ENCODE results near the gene SPART.
A peak's percentile ranks its signal among the peaks of the same experiment; 100 is the strongest.
"Not testable (repeated sequence)": the region's sequence is repeated elsewhere in the genome, so short reads cannot be mapped to it uniquely, and the experiment has no call there.

The SPART gene

DNA sequence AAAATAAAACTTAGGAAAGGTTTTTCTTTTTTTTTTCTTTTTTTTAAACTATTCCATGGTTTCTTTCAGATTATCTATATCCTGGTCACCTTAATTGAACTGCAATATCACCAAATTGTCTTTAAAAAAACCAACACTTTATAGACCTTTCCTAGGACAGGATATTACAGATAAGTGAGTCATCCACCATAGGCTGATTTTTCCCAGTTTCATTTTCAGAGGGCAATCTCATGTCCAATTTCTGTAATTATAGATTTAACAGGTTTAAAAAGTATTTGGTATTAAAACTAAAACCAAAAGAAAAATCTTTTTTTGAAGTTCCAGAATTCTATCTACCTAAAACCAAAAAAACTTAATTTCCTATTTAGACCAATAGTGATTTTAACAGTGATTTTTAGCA lies 13.2 kb downstream of the SPART start:
- H3K27ac ChIP-seq (ENCODE audit: low read length): no peak overlapping the region
- no peak overlapping the region for H3K4me3 ChIP-seq (ENCODE audit: low read length)
- peaks cover 32% of the 10 kb centered on the region for H3K36me3 ChIP-seq (ENCODE audit: insufficient read depth, low read depth, low read length)

DNA sequence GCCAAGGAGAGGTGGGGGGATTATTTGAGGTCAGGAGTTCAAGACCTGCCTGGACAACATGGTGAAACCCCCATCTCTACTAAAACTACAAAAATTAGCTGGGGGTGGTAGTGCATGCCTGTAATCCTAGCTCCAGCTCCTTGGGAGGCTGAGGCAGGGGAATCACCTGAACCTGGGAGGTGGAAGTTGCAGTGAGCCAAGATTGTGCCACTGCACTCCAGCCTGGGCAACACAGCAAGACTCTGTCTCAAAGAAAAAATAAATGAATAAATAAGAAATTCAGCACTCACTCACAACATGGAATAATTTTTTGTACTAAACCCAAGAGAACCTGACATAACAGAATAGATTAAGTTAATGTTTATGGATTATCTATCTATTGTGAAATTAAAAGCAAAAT lies 13.9 kb downstream of the SPART start:
- H3K4me3 ChIP-seq (ENCODE audit: low read length); H3K9me3 ChIP-seq (ENCODE audit: insufficient read depth, low read depth, low read length); H3K9ac ChIP-seq (ENCODE audit: low read depth, low read length); H3K27ac ChIP-seq (ENCODE audit: low read length); H3K4me1 ChIP-seq (ENCODE audit: insufficient read depth, low read length); H3K27me3 ChIP-seq (ENCODE audit: insufficient read depth, low read length): not testable (repeated sequence)
- H3K36me3 ChIP-seq (ENCODE audit: insufficient read depth, low read depth, low read length): peaks cover 35% of the 10 kb centered on the region

More for the DNA sequence above, 13.2 kb downstream of the SPART start:
- 0 out of 2 replicates have a peak, but pooled peaks cover 3% of the 10 kb centered on the region for H3K4me1 ChIP-seq (ENCODE audit: insufficient read depth, low read length)
- H3K27me3 ChIP-seq (ENCODE audit: insufficient read depth, low read length): no peaks in the 10 kb centered on the region
- H3K9me3 ChIP-seq (ENCODE audit: insufficient read depth, low read depth, low read length): no peaks in the 10 kb centered on the region
- no peak overlapping the region for H3K9ac ChIP-seq (ENCODE audit: low read depth, low read length)

DNA sequence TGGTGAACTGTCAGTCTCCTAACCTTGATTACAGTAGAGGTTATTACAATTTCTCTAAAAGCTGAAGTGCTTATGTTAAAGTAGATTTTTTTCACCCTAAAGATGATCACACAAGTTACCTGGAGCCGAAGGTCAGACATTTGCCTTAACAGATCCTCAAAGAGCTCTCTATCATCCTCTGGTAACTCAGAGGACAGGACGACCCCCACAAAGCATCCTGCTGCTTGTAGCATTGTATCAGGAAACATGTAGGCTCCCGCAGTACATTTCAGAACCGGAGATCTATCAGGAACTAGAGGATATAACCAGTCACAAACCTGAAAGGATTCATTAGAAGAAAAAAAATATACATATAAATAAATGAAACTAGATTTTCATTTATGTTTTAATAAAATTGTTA lies 14.9 kb downstream of the SPART start:
- no peaks in the 10 kb centered on the region for H3K9me3 ChIP-seq (ENCODE audit: insufficient read depth, low read depth, low read length)
- H3K9ac ChIP-seq (ENCODE audit: low read depth, low read length): no peak overlapping the region
- no peaks in the 10 kb centered on the region for H3K4me1 ChIP-seq (ENCODE audit: insufficient read depth, low read length)
- no peak overlapping the region for H3K27ac ChIP-seq (ENCODE audit: low read length)
- H3K27me3 ChIP-seq (ENCODE audit: insufficient read depth, low read length): no peaks in the 10 kb centered on the region
- H3K4me3 ChIP-seq (ENCODE audit: low read length): no peak overlapping the region
- H3K36me3 ChIP-seq (ENCODE audit: insufficient read depth, low read depth, low read length): peaks cover 45% of the 10 kb centered on the region

DNA sequence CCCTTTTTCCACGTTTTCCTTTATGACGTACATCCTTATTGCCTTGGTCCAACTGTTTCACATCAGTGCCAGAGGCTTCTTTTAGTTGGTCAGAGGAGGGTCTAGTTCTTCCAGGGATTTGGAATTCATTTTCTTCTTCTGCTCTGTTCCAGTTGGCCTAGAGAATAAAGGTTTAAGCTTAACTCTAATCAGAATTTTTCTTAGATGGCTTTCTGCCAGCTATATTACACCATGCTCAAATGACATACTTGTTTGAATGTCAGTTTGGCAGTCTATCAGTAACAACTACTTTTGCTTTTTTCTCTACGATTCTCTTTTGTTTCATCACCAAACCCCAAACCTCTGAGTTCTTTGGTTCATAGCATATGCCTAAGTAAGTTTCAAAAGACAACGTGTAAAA lies 16.8 kb downstream of the SPART start:
- Histone ChIP-seq H3K36me3 (ENCODE audit: insufficient read depth, low read depth, low read length) (peaks cover 54% of the 10 kb centered on the region), H3K9ac (ENCODE audit: low read depth, low read length) (no peak overlapping the region), H3K27ac (ENCODE audit: low read length) (no peak overlapping the region), H3K4me1 (ENCODE audit: insufficient read depth, low read length) (peaks cover 12% of the 10 kb centered on the region), H3K4me3 (ENCODE audit: low read length) (no peak overlapping the region), H3K9me3 (ENCODE audit: insufficient read depth, low read depth, low read length) (no peaks in the 10 kb centered on the region), H3K27me3 (ENCODE audit: insufficient read depth, low read length) (no peaks in the 10 kb centered on the region)

DNA sequence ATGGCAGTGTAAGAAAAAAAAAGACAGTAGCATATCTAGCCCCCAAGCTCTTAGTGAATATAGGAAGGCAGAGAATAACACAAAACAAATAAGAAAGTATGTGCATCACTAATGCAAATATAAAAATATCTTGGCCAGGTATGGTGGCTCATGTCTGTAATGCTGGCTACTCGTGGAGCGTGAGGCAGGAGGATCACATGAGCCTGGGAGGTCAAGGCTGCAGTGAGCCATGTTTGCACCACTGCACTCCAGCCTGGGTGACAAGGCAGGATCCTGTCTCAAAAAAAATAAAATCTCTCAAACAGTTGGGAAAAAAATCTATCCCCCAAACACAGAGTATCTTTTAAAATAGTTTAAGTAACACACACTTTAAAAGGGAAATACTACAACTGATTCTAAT lies 17.4 kb downstream of the SPART start:
- Histone ChIP-seq H3K9ac (ENCODE audit: low read depth, low read length) (no peak overlapping the region), H3K9me3 (ENCODE audit: insufficient read depth, low read depth, low read length) (no peaks in the 10 kb centered on the region), H3K36me3 (ENCODE audit: insufficient read depth, low read depth, low read length) (peaks cover 54% of the 10 kb centered on the region)

DNA sequence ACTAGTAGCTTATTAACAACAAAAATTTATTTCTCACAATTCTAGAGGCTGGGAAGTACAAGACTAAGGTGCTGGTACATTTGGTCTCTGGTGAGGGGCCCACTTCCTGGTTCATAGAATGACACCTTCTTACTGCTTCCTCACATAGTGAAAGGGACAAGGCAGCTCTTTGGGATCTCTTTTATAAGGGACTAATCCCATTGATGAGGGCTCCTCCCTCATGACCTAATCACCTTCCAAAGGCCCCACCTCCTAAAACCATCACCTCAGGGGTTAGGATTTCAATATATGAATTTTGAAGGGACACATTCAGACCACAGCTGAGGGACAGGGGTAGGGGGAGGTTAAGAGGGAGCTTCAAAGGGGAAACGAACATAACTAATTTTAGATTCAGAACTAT lies 20.3 kb downstream of the SPART start:
- Histone ChIP-seq H3K4me3 (ENCODE audit: low read length) (no peak overlapping the region), H3K9me3 (ENCODE audit: insufficient read depth, low read depth, low read length) (no peaks in the 10 kb centered on the region), H3K27ac (ENCODE audit: low read length) (no peak overlapping the region), H3K27me3 (ENCODE audit: insufficient read depth, low read length) (no peaks in the 10 kb centered on the region), H3K36me3 (ENCODE audit: insufficient read depth, low read depth, low read length) (peaks cover 62% of the 10 kb centered on the region), H3K9ac (ENCODE audit: low read depth, low read length) (no peak overlapping the region), H3K4me1 (ENCODE audit: insufficient read depth, low read length) (peaks cover 22% of the 10 kb centered on the region)

More for the DNA sequence above, 17.4 kb downstream of the SPART start:
- H3K4me3 ChIP-seq (ENCODE audit: low read length): no peak overlapping the region
- no peak overlapping the region for H3K27ac ChIP-seq (ENCODE audit: low read length)
- H3K4me1 ChIP-seq (ENCODE audit: insufficient read depth, low read length): peaks cover 15% of the 10 kb centered on the region
- no peaks in the 10 kb centered on the region for H3K27me3 ChIP-seq (ENCODE audit: insufficient read depth, low read length)

DNA sequence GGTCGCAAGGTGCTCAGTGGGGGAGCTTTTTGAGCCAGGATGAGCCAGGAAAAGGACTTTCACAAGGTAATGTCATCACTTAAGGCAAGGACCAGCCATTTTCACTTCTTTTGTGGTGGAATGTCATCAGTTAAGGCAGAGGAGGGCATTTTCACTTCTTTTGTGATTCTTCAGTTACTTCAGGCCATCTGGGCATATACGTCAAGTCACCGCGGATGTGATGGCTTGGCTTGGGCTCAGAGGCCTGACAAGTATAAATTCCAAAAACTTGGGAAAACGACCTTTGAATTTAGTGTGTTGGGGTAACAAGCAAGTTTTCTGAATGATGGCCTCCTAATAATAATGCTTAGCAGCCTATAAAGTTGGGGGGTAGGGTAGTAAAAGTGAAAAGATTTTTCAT lies 21.3 kb downstream of the SPART start:
- H3K27me3 ChIP-seq (ENCODE audit: insufficient read depth, low read length); H3K27ac ChIP-seq (ENCODE audit: low read length); H3K4me3 ChIP-seq (ENCODE audit: low read length); H3K9me3 ChIP-seq (ENCODE audit: insufficient read depth, low read depth, low read length): not testable (repeated sequence)
- Histone ChIP-seq H3K36me3 (ENCODE audit: insufficient read depth, low read depth, low read length) (peaks cover 52% of the 10 kb centered on the region), H3K9ac (ENCODE audit: low read depth, low read length) (peak overlapping the region; percentile 65; the same call in 1 of the 2 replicates), H3K4me1 (ENCODE audit: insufficient read depth, low read length) (peaks cover 22% of the 10 kb centered on the region)

DNA sequence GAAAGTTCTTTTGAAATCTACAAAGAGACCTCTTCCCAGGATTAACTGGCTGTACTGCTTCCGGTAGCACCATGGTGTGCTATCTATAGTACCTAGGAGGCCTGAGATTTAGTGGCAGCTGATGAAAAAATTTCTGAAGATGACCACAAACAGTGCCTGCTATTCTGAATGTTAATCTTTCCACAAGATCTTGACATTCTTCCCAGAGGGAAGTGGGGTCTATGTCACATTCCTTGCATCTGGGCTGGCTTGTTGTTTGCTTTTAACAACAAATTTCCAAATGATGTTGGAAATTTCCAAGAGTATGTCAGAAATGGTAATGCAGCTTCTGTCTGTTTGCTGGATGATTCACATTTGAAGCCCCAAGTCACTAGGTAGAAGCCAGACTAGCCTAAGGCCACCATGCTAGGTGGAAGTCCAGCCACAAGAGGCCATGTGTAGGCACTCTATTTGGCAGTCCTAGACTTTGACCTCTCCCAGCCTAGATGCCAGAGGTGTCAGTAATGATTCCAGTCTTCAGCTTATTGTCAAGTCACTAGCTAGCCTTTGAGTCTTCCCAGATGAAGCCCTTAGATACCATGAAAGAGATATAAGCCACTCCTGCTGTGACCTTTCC lies 22.1 kb downstream of the SPART start:
- Histone ChIP-seq H3K9ac (ENCODE audit: low read depth, low read length) (no peak overlapping the region), H3K4me3 (ENCODE audit: low read length) (no peak overlapping the region), H3K9me3 (ENCODE audit: insufficient read depth, low read depth, low read length) (no peaks in the 10 kb centered on the region), H3K4me1 (ENCODE audit: insufficient read depth, low read length) (peaks cover 22% of the 10 kb centered on the region), H3K27ac (ENCODE audit: low read length) (no peak overlapping the region), H3K27me3 (ENCODE audit: insufficient read depth, low read length) (no peaks in the 10 kb centered on the region), H3K36me3 (ENCODE audit: insufficient read depth, low read depth, low read length) (peaks cover 45% of the 10 kb centered on the region)

DNA sequence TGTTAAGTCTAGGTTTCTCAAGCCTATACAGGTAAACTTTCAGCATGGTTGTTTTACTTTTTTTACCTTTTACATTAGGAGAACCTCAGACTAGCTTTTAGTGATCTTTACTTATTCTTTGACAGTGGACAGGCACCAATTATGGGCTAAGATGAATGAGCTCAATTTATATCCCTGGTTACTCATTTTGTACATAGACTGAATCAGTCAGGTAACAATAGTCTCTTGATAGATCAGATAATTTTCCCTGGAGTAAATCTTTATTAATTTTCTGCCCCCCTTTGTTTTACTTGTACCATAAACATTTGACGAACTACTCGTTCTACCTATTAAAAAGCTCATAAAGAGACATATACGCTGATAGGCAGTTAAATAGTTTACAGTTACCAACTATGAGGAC lies 22.8 kb downstream of the SPART start:
- H3K4me3 ChIP-seq (ENCODE audit: low read length): no peak overlapping the region
- H3K27me3 ChIP-seq (ENCODE audit: insufficient read depth, low read length): no peaks in the 10 kb centered on the region
- H3K36me3 ChIP-seq (ENCODE audit: insufficient read depth, low read depth, low read length): peaks cover 39% of the 10 kb centered on the region
- H3K9me3 ChIP-seq (ENCODE audit: insufficient read depth, low read depth, low read length): no peaks in the 10 kb centered on the region
- no peak overlapping the region for H3K9ac ChIP-seq (ENCODE audit: low read depth, low read length)
- no peak overlapping the region for H3K27ac ChIP-seq (ENCODE audit: low read length)
- peaks cover 22% of the 10 kb centered on the region for H3K4me1 ChIP-seq (ENCODE audit: insufficient read depth, low read length)

DNA sequence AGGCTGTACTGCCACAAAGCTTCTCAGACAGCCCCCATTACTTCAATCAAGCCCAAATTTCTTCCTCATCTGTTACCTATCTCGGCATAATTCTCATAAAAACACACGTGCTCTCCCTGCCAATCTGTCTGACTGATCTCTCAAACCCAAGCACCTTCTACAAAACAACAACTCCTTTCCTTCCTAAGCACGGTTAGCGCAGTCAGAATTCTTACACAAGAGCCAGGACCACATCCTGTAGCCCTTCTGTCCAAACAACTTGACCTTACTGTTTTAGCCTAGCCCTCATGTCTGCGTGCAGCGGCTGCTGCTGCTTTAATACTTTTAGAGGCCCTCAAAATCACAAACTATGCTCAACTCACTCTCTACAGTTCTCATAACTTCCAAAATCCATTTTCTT lies 26.4 kb downstream of the SPART start:
- H3K27ac ChIP-seq (ENCODE audit: low read length); H3K9me3 ChIP-seq (ENCODE audit: insufficient read depth, low read depth, low read length); H3K4me3 ChIP-seq (ENCODE audit: low read length); H3K9ac ChIP-seq (ENCODE audit: low read depth, low read length); H3K27me3 ChIP-seq (ENCODE audit: insufficient read depth, low read length): not testable (repeated sequence)
- peaks cover 17% of the 10 kb centered on the region for H3K36me3 ChIP-seq (ENCODE audit: insufficient read depth, low read depth, low read length)
- peaks cover 17% of the 10 kb centered on the region for H3K4me1 ChIP-seq (ENCODE audit: insufficient read depth, low read length)

DNA sequence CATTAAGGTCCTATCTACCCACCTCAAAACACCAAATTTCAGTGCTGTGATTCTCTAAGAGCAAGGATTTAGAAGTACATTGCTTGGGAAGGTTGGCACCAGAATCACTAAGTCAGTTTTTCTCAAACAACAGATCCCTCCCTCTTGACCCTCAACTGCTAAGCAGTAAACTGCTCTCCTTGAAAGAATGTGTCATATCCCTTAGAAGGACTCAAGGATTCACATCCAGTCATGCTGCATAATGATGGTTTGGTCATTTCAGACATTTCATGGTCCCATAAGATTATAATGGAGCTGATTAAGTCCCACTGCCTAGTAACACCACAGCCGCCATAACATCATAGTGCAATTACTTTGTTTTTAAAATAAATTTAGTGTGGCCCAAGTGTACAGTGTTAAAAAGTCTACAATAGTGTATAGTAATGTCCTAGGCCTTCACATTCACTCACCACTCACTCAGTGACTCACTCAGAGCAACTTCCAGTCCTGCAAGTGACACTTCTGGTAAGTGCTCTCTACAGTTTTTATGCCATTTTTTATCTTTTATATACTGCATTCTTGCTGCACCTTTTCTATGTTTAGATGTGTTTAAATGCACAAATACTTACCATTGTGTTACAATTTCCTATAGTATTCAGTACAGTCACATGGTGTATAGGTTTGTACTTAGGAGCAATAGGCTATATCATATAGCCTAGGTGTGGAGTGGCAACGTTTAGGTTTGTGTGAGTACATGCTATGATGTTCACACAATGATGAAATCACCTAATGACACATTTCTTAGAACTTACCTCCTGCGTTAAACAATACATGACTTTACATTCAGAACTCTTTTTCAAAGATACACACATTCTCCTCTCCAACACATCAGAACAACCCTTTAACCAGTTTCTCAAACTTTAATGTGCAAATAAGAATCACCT lies 32.9 kb downstream of the SPART start:
- no peak overlapping the region for H3K27ac ChIP-seq (ENCODE audit: low read length)
- H3K36me3 ChIP-seq (ENCODE audit: insufficient read depth, low read depth, low read length): peaks cover 41% of the 10 kb centered on the region
- H3K9ac ChIP-seq (ENCODE audit: low read depth, low read length): no peak overlapping the region
- no peaks in the 10 kb centered on the region for H3K27me3 ChIP-seq (ENCODE audit: insufficient read depth, low read length)
- H3K4me1 ChIP-seq (ENCODE audit: insufficient read depth, low read length): peaks cover 21% of the 10 kb centered on the region
- peaks cover 7% of the 10 kb centered on the region for H3K9me3 ChIP-seq (ENCODE audit: insufficient read depth, low read depth, low read length)
- H3K4me3 ChIP-seq (ENCODE audit: low read length): no peak overlapping the region
